ENCODE measurements around the gene ZBTB16. TPM values are rescaled to one million over a fixed set of nuclear protein-coding genes. Genes with fewer than 3 reads are reported as not detected.

ZBTB16 gene
- total and polyA plus RNA-seq, 2 experiments from 2014 or later, result 0.29 to 1.4 TPM

- no peaks in the 10 kb centered on the region for H3K27me3 ChIP-seq (ENCODE audit: insufficient read depth)
- peaks cover 23% of the 10 kb centered on the region for H3K9me2 ChIP-seq (ENCODE audit: insufficient read depth)
- H3K4me3 ChIP-seq, result no peak overlapping the region
- no peaks in the 10 kb centered on the region for H3K79me2 ChIP-seq (replicated peaks; ENCODE audit: insufficient read depth)
- no peak overlapping the region for H2AFZ ChIP-seq
- no peak overlapping the region for H3K4me2 ChIP-seq
- H3K36me3 ChIP-seq (ENCODE audit: insufficient read depth), result no peaks in the 10 kb centered on the region
- H3K36me3 Mint-ChIP-seq (ENCODE audit: low read depth), result no peaks in the 10 kb centered on the region
- DNase-seq (ENCODE audit: low spot score), result no peak
- H3K27me3 Mint-ChIP-seq (ENCODE audit: insufficient read depth, low read depth, poor library complexity), result no peaks in the 10 kb centered on the region
- H4K20me1 ChIP-seq (replicated peaks; ENCODE audit: insufficient read depth), result no peaks in the 10 kb centered on the region
- no peaks in the 10 kb centered on the region for H3K9me3 Mint-ChIP-seq
- H3K27ac Mint-ChIP-seq, result no peak overlapping the region
- ATAC-seq, result no peak
- no peaks in the 10 kb centered on the region for H3F3A ChIP-seq (replicated peaks; ENCODE audit: low read depth)
- no peak overlapping the region for H3K27ac ChIP-seq (ENCODE audit: low read depth)
- H3K4me3 Mint-ChIP-seq, result no peak overlapping the region
- no peaks in the 10 kb centered on the region; the same call in 2 of the 3 replicates for H3K4me1 Mint-ChIP-seq
- TF ChIP-seq ETS1 (IDR thresholded peaks at IDR 0.05) (no peak), EZH2phosphoT487 (IDR thresholded peaks at IDR 0.05; ENCODE audit: unreplicated experiment) (no peak), CTCF (conservative IDR thresholded peaks at IDR 0.05; ENCODE audit: low read depth in 2 of 2) (no peak), REST (IDR thresholded peaks at IDR 0.05; ENCODE audit: unreplicated experiment) (no peak), ZNF462 (CRISPR knock-in tag; IDR thresholded peaks at IDR 0.05) (no peak), STAT1 (IDR thresholded peaks at IDR 0.05; ENCODE audit: unreplicated experiment) (no peak), CREB1 (CRISPR knock-in tag; IDR thresholded peaks at IDR 0.05; ENCODE audit: low read depth) (no peak), JUNB (IDR thresholded peaks at IDR 0.05; ENCODE audit: unreplicated experiment) (no peak), EZH2 (IDR thresholded peaks at IDR 0.05; ENCODE audit: low read depth, unreplicated experiment) (no peak), ZNF114 (CRISPR knock-in tag; IDR thresholded peaks at IDR 0.05) (no peak), NANOG (IDR thresholded peaks at IDR 0.05; ENCODE audit: borderline replicate concordance) (no peak), ZNF331 (CRISPR knock-in tag; IDR thresholded peaks at IDR 0.05; ENCODE audit: low read depth) (no peak), POLR2AphosphoS5 (IDR thresholded peaks at IDR 0.05; ENCODE audit: low read depth) (no peak)
- no peaks in the 10 kb centered on the region for H3K4me1 ChIP-seq (ENCODE audit: insufficient read depth)
These were observed 93.3 kb downstream of the ZBTB16 start for GRCh38 chr11:114152785-114153184.

Data from GM23338 (cell line).